ENCODE measurements around the gene BRD1.

Gene BRD1

DNA sequence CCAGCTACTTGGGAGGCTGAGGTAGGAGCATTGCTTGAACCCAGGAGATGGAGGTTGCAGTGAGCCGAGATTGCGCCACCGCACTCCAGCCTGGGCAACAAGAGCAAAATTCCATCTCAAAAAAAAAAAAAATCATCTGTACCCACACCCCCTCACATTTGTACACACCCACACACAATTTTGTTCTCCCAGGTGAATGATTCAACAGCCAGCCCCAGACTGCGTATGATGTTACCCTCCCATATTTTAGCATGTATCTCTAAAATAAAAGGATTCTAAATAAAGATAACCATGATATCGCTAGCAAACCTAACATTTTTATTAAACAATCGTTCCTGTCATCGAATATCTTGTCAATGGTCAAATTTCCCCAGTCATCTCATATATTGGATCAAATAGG lies 65.8 kb downstream of the BRD1 start:
- no peak overlapping the region for H3K27ac ChIP-seq
- TF ChIP-seq ZFX (IDR thresholded peaks at IDR 0.05; ENCODE audit: borderline replicate concordance), result no peak
- TF ChIP-seq, protein P1, sequence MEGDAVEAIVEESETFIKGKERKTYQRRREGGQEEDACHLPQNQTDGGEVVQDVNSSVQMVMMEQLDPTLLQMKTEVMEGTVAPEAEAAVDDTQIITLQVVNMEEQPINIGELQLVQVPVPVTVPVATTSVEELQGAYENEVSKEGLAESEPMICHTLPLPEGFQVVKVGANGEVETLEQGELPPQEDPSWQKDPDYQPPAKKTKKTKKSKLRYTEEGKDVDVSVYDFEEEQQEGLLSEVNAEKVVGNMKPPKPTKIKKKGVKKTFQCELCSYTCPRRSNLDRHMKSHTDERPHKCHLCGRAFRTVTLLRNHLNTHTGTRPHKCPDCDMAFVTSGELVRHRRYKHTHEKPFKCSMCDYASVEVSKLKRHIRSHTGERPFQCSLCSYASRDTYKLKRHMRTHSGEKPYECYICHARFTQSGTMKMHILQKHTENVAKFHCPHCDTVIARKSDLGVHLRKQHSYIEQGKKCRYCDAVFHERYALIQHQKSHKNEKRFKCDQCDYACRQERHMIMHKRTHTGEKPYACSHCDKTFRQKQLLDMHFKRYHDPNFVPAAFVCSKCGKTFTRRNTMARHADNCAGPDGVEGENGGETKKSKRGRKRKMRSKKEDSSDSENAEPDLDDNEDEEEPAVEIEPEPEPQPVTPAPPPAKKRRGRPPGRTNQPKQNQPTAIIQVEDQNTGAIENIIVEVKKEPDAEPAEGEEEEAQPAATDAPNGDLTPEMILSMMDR (IDR thresholded peaks at IDR 0.05), result no peak

DNA sequence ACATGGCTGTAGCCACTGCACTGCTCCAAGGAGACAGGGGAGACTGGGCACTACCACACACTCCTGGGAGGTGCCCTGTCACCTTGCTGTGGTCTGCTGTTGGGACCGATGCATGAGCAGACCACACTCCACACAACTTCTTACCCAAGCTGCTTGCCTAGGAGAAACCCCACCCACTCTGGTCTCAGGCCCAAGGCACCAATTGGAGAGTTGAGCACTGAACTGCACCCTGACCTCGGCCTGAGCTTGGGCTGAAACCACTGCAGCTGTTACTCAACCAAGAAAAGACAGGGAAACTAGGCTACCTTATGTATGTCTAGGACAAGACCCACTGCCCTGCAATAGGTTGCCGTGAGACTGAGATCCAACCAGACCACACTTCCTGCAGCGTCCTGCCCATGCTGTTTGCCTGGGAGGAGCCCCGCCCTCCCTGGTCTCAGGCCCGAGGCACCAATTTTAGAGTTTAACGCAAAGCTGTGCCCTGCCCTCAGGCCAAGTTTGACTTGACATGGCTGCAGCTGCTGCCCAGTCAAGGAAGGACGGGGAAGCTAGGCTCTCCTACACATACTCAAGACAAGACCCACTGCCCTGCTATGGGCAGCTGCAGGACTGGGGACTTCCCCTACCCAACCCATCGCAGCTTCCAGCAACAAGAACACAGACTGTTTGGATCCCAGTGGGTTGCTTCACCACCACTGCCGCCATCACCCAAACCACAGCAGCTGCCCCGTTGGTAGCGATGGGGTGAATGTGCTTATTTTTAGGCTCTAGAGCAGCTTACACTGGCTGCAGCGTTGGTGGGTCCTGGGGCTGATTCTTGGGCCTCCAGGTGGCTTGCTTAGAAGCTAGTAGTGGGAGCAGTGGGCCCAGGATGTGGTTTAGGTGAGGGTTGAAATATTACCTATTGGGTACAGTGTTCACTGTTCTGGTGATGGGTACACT lies 66.8 kb downstream of the BRD1 start:
- TF ChIP-seq, protein P1 (IDR thresholded peaks at IDR 0.05), result no peak
- no peak for TF ChIP-seq ZFX (IDR thresholded peaks at IDR 0.05; ENCODE audit: borderline replicate concordance)
- H3K27ac ChIP-seq, result no peak overlapping the region

DNA sequence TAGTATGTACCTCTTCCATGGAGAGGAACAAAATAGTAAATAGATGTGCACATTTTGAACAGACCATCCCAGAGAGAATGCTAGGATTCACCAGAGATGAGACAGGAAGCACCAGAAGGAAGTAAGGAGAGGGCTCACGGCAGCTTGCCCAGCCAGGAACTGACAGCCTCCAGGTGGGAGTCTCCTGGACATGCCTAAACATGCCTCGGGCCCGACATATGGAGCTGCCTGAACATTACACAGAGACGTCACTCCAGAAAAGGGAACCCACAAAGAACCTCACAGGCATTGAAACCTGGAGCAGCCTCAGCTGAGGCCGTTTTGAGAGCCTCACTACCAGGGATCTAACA lies 67.4 kb downstream of the BRD1 start:
- no peak overlapping the region for H3K27ac ChIP-seq

DNA sequence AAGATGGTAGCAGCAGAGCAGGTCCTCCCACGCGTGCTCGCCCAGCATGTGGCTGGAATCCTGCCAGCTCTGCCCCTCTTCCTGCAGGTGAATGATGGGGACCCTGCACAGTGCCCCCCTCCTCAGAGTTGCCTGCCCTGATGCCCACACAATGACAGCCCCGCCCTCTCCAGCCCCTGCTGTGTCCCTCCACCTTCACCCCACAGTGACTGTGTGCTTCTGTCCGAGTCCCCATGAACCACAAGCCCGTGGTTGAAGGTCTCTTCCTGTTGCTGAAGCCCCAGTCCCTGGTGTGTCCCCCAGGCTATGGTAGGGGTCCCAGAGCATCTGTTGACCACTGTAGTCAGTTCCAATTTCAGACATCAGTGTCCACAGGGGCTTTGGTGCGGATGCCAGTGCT lies 71.0 kb downstream of the BRD1 start:
- TF ChIP-seq, protein P1 (IDR thresholded peaks at IDR 0.05), result no peak
- TF ChIP-seq ZFX (IDR thresholded peaks at IDR 0.05; ENCODE audit: borderline replicate concordance), result no peak
- no peak overlapping the region for H3K27ac ChIP-seq

More for the DNA sequence above, 67.4 kb downstream of the BRD1 start:
- TF ChIP-seq, protein P1 (IDR thresholded peaks at IDR 0.05), result no peak
- TF ChIP-seq ZFX (IDR thresholded peaks at IDR 0.05; ENCODE audit: borderline replicate concordance), result no peak

DNA sequence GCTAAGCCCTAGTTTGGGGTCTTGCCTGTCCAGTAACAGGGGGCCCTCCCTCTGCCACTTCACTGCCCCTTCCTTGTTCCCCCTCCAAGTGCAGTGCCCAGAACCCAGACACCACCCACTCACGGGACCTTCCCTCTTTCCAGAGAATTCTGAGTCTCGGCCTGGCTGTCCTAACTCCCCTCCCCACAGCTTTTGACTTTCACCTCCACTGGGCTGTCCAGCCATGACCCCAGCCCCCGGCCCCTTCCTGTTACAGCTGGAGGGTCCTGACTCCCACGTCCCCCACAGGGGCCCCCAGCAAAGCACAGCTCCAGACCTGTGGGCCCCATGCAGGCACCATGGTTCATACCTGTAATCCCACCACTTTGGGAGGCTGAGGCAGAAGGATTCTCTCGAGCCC lies 71.5 kb downstream of the BRD1 start:
- TF ChIP-seq, protein P1 (IDR thresholded peaks at IDR 0.05), result no peak
- no peak for TF ChIP-seq ZFX (IDR thresholded peaks at IDR 0.05; ENCODE audit: borderline replicate concordance)
- H3K27ac ChIP-seq, result no peak overlapping the region

DNA sequence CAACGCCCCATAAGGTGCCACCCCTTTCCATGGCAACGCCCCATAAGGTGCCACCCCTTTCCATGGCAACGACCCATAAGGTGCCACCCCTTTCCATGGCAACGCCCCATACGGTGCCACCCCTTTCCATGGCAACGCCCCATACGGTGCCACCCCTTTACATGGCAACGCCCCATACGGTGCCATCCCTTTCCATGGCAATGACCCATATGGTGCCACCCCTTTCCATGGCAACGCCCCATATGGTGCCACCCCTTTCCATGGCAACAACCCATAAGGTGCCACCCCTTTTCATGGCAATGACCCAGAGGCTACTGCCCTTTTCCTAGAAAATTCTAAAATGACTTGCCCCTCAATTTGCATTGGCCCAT lies 72.1 kb downstream of the BRD1 start:
- H3K27ac ChIP-seq, result no peak overlapping the region
- TF ChIP-seq ZFX (IDR thresholded peaks at IDR 0.05; ENCODE audit: borderline replicate concordance), result no peak
- TF ChIP-seq, protein P1 (IDR thresholded peaks at IDR 0.05), result no peak

Data from 22Rv1 (cell line).